NCI-H2196 treated with DMSO at 0.1 percent for 48 hours (cell line): ENCODE results near the gene EAF2.
A peak's percentile ranks its signal among the peaks of the same experiment; 100 is the strongest.

Experiments used
- DNase-seq: peaks from one replicate; lab custom pipeline; 2025; ENCODE audit not compliant: unreplicated experiment; lab: John Stamatoyannopoulos, UW

The EAF2 gene

DNA sequence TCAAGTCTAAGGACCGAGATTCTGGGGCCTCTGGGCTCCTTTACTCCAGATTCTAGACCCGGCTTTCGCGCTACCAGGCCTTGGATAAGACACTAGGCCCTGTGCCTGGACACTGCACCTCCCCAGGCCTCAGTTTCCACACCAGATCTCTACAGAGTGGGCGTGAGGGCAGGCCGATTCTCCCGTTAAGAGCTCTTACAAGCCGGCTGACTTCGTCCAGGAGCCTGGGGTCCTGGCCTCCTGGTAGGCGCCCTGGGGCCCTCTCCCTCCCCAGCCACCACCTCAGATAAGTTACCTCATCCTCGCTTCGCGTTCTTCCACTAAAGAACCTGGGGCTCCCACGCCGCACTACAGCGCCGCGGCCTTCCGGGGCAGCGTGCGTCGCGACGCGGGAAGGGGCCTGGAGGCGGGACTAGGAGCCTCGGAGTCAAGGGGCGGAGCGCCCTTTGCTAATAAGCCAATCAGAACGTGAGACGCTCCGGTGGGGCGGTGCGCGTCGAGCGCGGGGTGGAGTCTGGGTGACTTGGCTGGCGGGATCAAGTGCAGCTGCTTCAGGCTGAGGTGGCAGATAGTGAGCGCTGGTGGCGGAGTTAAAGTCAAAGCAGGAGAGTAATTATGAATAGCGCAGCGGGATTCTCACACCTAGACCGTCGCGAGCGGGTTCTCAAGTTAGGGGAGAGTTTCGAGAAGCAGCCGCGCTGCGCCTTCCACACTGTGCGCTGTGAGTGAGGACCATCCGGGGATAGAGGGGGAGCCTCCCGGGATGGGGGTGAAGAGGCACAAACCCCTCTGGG is at the start of gene EAF2, which contains the start of gene IQCB1:
Gene EAF2 (plus strand): TSS at position 539 of the 794 bp plus-strand sequence. CDS start 77 bp downstream, at position 616.
Gene IQCB1 (minus strand): TSS at position 390 of the 794 bp plus-strand sequence. CDS start 6,100 bp downstream, outside the sequence.
- peak; percentile 96 for DNase-seq

DNA sequence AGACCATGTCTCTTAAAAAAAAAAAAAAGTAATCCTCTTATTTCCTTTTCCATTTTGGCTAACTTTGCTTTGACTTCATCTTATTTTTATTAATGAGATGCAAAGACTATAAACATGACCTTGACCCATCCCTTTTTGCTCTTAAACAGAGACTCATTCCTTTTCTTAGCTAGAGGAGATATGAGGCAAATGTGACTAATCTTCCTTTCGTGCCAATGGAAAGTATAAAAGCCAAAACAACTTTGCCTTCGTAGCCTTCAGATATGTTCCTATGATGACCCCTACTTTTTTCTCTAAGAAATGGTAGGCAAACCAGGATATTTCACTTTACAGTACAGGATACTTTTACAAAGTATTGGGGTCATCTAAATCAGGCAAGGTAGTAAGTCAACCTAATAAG is 48.5 kb upstream of the EAF2 start:
- no peak for DNase-seq

DNA sequence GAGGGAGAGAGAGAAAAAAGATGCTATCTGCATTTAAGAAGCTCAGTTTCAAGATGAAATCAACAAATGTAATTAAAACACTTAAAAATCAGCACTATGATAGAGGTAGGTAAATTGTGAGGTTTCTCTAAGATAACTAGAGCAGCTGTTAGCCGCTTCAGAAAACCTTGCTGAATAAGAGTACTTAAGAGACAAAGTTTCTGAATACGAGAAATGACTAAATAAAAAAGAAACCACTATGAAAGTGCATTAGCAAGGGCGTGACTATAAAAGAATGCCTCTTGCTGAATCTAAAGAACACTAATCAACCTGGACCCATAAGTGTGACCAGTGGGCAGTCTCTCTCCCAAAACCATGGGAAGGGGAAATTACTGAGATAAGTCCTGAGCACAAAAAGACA is 41.9 kb upstream of the EAF2 start:
- no peak for DNase-seq

DNA sequence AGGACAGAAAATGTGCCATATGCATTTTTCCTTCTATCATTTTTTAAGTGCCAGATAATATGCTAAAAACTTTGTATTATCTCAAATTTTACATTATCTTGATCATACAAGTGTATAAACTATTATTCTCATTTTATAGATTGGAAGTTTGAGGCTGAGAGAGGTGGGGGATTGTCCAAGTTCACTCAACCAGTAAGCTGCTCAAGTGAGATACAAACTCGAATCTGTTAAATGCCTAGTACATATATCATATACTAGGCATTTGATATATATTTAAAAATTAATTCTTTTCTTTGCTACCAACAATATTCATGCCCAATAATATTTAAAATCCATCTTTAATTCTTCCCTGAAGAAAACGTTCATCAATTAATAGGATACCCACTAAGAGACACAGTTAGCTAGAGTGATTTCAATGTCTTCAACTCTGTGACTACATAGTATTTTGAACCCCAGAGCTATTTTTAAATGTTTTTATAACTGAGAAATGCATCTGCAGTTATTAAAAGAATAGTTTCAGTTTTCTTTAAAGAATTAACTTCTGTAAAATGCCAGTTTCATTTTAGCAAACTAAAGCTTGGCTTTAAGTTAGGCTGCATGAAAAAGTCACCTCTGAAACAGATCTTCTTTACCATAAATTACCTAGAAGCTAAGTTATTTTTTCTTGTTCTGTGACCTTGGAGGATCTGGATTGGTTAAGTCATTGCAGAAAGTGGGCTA is 40.6 kb upstream of the EAF2 start:
- no peak for DNase-seq

DNA sequence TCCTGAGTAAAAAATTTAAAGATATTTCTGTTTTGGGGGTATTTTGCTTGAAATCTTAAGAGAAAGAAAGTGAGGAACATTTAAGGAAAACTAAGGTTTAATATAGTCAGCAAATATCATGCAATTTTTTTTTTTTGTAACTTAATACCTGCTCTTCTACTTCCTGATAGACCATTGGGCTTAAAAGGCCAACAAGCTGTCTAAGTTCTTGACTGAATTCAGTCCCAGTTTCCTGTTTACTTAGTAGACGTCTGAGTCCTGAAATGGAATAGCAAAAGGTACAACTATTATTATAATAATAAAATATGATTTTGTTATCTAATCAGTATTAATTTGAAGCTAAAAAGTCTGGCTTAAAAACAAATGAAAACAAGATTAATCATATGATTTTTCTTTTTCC is 38.0 kb upstream of the EAF2 start:
- DNase-seq, result no peak

DNA sequence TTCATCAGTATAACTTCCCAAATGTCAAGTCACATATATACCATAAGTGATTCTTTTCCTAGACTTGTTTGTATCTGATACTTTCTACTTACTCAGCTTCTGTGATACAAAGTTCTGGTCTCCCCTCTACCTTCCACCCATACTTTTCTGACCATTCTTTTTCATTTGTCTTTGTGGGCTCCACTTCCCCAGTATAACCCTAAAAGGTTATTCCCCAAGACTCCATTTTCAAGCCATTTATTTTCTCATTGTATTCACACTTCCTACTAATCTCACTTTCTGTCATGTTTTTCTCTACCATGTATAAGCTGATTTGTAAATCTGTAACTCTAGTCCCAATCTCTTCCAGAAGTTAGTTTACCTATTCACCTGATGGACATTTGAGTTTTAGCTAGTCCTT is 34.1 kb upstream of the EAF2 start:
- DNase-seq, result no peak

DNA sequence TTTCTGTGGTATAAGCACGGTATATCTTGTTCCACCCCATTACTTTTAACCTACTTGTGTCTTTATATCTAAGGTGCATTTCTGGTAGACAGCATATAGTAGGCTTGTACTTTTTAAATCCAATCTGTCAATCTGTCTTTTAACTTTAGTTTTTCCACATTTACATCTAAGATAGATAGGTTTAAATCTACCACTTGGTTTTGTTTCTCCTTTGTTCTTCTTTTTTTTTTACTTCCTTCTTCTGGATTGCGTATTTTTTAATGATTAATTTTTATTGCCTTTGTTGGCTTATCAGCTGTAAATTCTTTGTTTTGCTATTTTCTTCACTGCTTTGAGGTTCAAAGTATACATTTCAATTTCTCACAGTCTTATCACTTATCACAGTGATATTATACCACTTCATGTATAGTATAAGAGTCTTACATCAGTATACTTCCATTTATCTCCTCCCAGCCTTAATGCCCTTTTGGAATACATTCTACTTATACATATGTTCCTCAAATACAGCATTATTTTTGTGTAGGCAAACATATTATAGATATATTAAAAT is 31.2 kb upstream of the EAF2 start:
- DNase-seq, result no peak

DNA sequence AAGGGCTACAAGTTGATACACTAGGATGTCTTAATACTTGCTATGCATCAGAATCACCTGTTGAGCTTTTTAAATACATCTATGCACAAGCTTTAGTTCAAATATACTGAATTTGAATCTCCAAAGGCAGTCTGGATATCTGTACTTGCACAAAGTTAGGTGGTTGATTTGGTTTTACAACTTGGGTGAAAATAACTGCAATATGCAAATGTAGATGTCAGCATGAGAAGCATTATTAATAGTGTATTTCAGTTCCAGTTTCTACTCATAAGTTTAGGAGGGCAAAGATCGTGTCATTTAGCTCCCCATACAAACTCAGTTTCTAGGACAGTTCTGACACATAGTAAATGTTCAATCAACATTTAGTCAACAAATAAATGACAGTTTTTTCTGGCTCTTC is 25.8 kb upstream of the EAF2 start:
- DNase-seq, result no peak

DNA sequence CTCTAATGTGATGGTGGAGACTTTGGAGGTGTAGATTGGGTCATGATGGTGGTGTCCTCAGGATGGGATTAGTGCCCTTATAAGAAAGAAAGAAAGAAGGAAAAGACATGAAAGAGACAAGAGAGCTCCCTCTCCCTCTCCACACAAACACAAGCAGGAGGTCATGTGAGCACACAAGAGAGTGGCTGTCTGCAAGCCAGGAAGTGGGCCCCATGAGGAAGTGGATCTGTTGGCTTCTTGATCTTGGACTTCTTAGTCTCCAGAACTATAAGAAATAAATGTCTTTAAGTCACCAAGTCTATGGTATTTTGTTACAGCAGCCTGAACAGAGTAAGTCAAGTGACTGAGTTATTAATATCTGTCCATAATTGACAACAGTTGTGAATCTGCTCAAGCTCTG is 17.3 kb upstream of the EAF2 start:
- DNase-seq, result no peak

DNA sequence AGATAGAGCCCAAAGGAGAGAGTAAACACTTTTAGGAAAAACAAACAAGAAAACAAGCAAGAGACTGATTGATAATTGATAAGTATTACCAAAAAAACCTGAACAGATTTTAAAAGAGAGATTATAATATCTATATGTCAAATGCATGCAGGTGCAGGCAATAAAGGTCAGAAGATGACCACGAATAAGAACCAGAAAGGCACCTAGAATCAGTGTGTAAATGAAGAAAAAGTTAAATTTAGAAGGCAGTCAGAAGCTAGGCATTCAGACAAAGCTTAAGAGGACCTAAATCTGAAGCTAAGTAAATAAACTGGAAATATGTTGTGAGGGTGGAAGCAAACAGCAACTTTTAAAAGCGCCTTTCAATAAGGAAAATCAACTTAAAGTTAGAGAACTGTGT is 16.4 kb upstream of the EAF2 start:
- DNase-seq, result no peak

DNA sequence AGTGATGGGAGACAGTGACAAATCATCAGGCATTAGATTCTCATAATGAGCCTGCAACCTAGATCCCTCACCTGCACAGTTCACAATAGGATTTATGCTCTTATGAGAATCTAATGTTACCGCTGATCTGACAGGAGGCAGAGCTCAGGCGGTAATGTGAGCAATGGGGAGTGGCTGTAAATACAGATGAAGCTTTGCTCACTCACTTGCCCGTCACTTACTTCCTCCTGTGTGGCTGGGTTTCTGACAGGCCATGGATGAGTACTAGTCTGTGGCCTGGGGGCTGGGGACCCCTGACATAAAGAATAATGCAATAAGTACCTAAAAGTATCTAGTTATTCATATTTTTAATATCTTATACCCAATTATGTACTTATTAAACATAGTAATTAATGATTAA is 15.8 kb upstream of the EAF2 start:
- peak; percentile 21 for DNase-seq

DNA sequence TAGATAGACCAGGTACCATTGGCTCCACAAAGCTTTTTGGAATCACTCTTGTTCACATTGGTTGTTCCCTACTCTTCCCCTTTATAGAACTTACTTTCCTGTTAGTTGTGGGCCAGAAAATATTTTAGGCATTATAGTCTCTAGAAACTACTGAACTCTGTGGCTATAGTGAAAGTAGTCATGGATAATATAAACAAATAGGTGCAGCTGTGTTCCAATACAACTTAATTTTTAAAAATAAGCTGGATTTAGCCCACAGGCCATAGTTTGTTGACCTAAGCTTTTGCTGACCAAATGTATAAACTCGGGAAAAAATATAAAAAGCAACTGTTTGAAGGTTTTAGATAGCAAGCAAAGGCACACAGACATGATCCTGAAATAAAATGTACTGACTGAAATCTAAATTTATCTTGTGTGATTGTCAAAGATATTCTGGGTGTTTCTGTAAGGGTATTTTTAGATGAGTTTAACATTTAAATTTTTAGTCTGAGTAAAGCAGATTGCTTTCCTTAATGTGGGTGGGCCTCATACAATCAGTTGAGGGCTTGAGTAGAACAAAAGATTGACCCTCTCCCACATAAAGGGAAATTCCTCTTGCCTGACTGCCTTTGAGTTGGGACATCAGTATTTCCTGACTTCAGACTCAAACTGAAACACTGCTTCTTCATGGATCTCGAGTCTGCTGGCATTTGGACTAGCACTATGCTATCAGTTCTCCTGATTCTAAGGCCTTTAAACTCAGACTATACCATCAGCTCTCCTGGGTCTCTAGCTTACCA is 13.4 kb upstream of the EAF2 start:
- DNase-seq, result no peak

DNA sequence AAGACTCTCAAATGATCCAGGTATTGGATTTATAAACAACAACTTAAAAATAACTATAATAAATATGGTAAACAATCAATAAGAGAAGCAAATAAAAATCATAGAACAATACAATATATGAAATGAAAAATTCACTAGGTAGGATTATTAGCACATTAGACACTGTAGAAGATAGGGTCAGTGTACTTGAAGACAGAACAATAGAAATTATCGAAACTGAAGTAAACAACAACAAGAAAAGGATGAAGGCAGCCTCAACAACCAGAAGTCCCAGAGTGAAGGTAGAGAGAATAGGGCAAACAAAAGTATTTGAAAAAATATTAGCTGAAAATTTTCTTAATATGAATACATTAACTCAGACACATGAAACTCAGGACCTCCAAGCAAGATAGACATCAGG is 12.0 kb upstream of the EAF2 start:
- no peak for DNase-seq

DNA sequence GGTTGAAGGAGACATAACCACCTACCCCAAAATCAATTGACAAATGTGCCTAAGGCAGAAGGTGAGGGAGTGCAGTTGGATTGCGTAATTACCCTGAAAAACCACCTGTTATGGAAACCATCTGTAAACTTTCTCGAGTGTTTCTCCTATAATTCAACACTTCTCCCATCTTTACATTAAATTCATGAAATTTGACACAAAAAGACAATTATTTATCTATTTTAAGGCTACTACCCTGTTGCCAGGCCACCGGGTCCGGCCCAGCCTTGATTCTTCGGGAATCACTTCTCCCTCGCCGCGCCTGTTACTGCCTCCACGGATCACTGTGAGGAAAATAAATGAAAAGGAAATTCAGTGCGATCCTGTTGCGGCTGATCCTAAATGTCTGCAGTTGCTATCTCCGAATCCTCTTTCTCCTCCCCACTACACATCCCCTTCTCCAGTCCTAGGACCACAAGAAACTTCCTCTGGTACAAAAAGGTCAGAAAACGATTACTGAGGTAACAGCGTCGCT is 795 bp upstream of the EAF2 start:
- DNase-seq, result no peak

DNA sequence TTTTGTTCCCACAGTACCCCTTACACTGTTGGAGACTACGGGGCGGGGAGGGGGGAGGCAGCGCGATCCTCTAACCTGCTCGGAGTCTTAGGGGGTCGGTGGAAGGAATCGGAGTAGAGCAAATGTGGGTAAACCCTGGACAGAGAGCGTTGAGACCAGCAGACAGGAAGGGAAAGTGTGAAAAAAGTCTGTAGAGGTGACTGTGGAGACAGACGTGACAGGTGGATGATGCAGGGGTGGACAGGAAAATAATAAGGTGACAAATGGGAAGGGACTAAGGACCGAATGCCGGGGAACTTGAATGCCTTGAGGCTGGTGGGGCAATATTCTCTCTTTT is 424 bp downstream of the EAF2 start:
- DNase-seq, result no peak

DNA sequence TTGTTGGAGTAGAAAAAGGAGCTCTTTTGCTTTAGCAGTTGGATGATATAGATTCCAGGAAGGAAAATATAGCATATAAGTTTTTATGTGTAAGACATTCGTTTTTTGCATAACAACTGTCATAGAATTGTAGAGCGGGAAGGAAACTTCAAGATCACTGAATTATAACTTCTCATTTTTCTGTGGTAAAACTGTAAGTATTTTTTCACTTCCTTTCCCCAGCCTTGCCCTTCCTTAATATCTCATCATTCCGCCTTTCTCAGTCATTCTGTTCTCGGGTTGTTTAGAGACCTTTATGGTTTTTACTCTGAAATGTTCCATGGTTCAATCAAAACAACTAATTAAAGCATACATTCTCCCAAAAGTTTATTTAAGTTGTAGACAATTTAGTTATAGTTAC is 1.1 kb downstream of the EAF2 start:
- DNase-seq, result no peak

DNA sequence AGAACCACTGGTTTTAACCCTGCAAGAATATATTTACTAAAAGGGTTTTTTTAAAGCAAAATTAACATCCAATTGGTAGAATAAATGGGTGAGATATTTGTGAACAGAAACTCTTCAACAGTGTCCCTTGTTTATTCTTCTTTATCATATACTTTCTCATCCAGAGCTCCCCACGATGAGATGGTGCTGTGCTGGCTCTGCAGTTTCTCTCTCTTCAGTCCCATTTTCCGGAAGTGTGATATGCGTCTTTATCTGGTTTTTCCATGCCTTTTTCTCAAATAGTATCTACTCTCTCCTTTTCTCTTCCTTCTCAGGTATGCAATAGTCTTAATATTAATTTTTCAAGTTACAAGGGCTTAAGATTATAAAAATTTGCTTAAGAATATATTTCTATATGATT is 1.5 kb downstream of the EAF2 start:
- no peak for DNase-seq

DNA sequence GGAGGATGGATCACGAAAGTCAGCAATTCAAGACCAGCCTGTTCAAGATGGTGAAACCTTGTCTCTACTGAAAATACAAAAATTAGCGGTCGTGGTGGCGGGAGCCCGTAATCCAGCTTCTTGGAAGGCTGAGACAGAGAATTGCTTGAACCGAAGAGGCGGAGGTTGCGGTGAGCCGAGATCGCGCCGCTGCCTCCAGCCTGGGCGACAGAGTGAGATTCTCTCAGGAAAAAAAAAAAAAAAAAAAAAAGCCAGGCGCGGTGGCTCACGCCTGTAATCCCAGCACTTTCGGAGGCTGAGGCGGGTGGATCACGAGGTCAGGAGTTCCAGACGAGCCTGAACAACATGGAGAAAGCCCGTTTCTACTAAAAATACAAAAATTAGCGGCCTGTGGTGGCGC is 5.0 kb downstream of the EAF2 start:
- DNase-seq, result no peak

DNA sequence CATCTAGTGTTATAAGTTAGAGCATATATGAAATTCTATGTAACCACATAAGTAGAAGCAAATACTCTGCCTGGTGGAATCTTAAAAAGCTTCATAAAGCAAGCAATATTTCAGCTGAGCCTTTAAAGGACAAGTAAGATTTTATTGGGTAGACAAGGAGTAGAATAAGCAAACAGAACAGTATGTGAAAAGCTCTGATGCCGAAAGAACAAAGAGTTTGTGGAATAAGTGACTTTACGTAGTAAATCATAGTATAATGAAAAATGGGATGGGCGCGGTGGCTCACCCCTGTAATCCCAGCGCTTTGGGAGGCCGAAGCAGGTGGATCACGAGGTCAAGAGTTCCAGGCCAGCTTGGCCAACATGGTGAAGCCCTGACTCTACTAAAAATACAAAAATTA is 9.9 kb downstream of the EAF2 start:
- no peak for DNase-seq

DNA sequence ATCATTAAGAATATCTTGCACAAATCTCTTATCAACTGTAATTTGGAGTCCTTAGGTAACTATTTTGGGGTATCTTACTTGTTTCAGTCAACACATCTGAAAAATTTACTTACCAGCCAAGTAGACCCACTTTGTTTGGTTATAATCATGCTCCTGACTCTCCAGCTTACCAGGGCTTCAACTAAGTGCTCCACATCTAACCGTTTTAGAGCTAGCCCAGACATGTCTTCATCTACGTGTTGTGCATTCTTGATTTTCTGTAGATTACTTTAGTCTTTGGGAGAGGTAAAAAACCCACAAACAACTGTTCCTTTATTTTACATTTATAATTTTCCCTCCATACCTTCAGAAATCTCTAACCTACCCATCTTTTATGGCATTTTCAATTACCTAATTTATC is 17.2 kb downstream of the EAF2 start:
- DNase-seq, result no peak

DNA sequence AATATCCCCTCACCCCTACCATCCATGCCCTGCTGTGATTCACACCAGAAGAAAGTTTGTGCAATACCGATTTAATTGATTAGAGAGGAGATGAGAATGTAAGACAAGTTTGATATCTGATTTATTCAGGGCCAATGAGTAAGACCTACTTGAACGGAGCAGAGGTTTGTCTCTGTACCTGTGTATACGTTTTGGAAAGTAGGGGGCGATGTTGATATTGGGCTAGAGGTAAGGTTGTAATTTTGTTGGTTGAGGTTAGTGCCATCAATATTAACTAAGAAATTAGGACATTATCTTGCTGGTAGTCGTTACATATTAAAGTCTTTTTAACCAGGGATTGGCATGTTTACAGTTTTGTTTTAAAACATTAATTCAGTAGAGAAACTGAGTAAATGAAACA is 20.5 kb downstream of the EAF2 start:
- DNase-seq, result no peak
